Peyer's patch (tissue), 4 donors: ENCODE measurements around the gene PGAP6.

Source experiments
- CTCF ChIP-seq, 6 experiments: fragments of 450-650 bp in 4 of 6; fragments of 200-600 bp in 2 of 6; sonication (generic) in 1 of 6; IDR thresholded peaks; one replicate each; pipeline ENCODE4 v1.5.1; 2017 to 2019; ENCODE audit warnings: antibody characterized with exemption in 6 of 6, mild to moderate bottlenecking in 3 of 6, moderate library complexity in 1 of 6
- POLR2A ChIP-seq, 2 donors: fragments of 450-650 bp; IDR thresholded peaks; one replicate each; pipeline ENCODE4 v1.5.1; 2017; ENCODE audit warnings: antibody characterized with exemption in 2 of 2, mild to moderate bottlenecking in 2 of 2, moderate library complexity in 2 of 2

GRCh38 chr16:374616-374926 lies 7.2 kb downstream of the PGAP6 start:
- TF ChIP-seq CTCF (IDR thresholded peaks at IDR 0.05) = no peak
- TF ChIP-seq POLR2A (IDR thresholded peaks at IDR 0.05) = no peak
